HG03558 (cell line): Measurements from ENCODE around the gene WLS.
"Not testable (repeated sequence)": the region's sequence is repeated elsewhere in the genome, so short reads cannot be mapped to it uniquely, and the experiment has no call there.

ENCODE experiments used
- ATAC-seq: cut with Tn5 transposase; IDR thresholded peaks from one replicate; pipeline ENCODE4 v1.9.1; 2021; ENCODE audit warnings: moderate number of reproducible peaks; ENCODE audit not compliant: unreplicated experiment; ENCODE audit errors: extremely low read depth

WLS gene

GRCh38 chr1:68232289-68233148 is at the start of gene WLS:
Gene WLS, minus strand, starts transcription at chr1:68232523. Its CDS starts 224 bp downstream, at chr1:68232299.
- ATAC-seq, result no peak

GRCh38 chr1:68280286-68280685 is 48.0 kb upstream of the WLS start:
- ATAC-seq, result no peak

GRCh38 chr1:68279846-68280245 is 47.5 kb upstream of the WLS start:
- no peak for ATAC-seq

- no peak for ATAC-seq
These were observed 45.9 kb upstream of the WLS start for GRCh38 chr1:68278221-68278620.

- no peak for ATAC-seq
These were observed 44.1 kb upstream of the WLS start for GRCh38 chr1:68276448-68276847.

- ATAC-seq, result no peak
These were observed 41.2 kb upstream of the WLS start for GRCh38 chr1:68273530-68273929.

GRCh38 chr1:68271596-68271995 is 39.3 kb upstream of the WLS start:
- ATAC-seq, result no peak

GRCh38 chr1:68270951-68271350 is 38.6 kb upstream of the WLS start:
- no peak for ATAC-seq

GRCh38 chr1:68269637-68270430 is 37.5 kb upstream of the WLS start:
- ATAC-seq, result no peak

- no peak for ATAC-seq
These were observed 36.7 kb upstream of the WLS start for GRCh38 chr1:68268896-68269483.

GRCh38 chr1:68256824-68257223 is 24.5 kb upstream of the WLS start:
- not testable (repeated sequence) for ATAC-seq

GRCh38 chr1:68255301-68255700 is 23.0 kb upstream of the WLS start:
- no peak for ATAC-seq

- no peak for ATAC-seq
These were observed 22.4 kb upstream of the WLS start for GRCh38 chr1:68254667-68255226.

- no peak for ATAC-seq
These were observed 4.7 kb upstream of the WLS start for GRCh38 chr1:68237040-68237439.

- ATAC-seq, result no peak
These were observed 1.8 kb upstream of the WLS start for GRCh38 chr1:68234094-68234493.

- ATAC-seq, result no peak
These were observed 879 bp upstream of the WLS start for GRCh38 chr1:68233202-68233601.

- no peak for ATAC-seq
These were observed 565 bp downstream of the WLS start for GRCh38 chr1:68231627-68232288.

- no peak for ATAC-seq
These were observed 1.3 kb downstream of the WLS start for GRCh38 chr1:68230901-68231626.

- no peak for ATAC-seq
These were observed 1.9 kb downstream of the WLS start for GRCh38 chr1:68230484-68230802.
